GM23338 (cell line): ENCODE results near the gene TM6SF1. TPM values are rescaled to one million over a fixed set of nuclear protein-coding genes. Genes with fewer than 3 reads are reported as not detected.

ENCODE experiments used
- ATAC-seq: fragments of 200-7000 bp; cut with Tn5 transposase; 3 replicates; pipeline ENCODE4 v1.9.1; 2020
- DNase-seq: peaks from one replicate; pipeline ENCODE4 v3.0.0-alpha.2; 2015; ENCODE audit warnings: low spot score
- H2AFZ ChIP-seq: fragments of 200-600 bp; sonication (generic); 2 replicates; pipeline ENCODE4 v1.8.0; 2016; ENCODE audit warnings: antibody characterized with exemption, mild to moderate bottlenecking, moderate library complexity
- H3F3A ChIP-seq: fragments of 200-600 bp; sonication (generic); replicated peaks from 2 replicates; pipeline ENCODE4 v1.8.0; 2017; ENCODE audit warnings: antibody characterized with exemption, mixed run types, low read depth
- H3K27ac ChIP-seq: fragments of 200-600 bp; sonication (generic); 2 replicates; pipeline ENCODE4 v1.6.1; 2016; ENCODE audit warnings: low read depth
- H3K27me3 ChIP-seq: fragments of 200-600 bp; sonication (generic); 2 replicates; pipeline ENCODE4 v1.8.0; 2016; ENCODE audit warnings: mild to moderate bottlenecking, mixed run types, moderate library complexity; ENCODE audit not compliant: insufficient read depth
- H3K36me3 ChIP-seq: fragments of 200-600 bp; sonication (generic); 2 replicates; pipeline ENCODE4 v1.8.0; 2016; ENCODE audit warnings: mild to moderate bottlenecking; ENCODE audit not compliant: insufficient read depth
- H3K4me1 ChIP-seq: fragments of 200-600 bp; sonication (generic); 2 replicates; pipeline ENCODE4 v1.8.0; 2016; ENCODE audit warnings: mild to moderate bottlenecking, moderate library complexity; ENCODE audit not compliant: insufficient read depth
- H3K4me2 ChIP-seq: fragments of 200-600 bp; sonication (generic); 2 replicates; pipeline ENCODE4 v1.7.1; 2017; ENCODE audit warnings: mixed run types
- H3K4me3 ChIP-seq: fragments of 200-600 bp; sonication (generic); 2 replicates; pipeline ENCODE4 v1.6.1; 2016; ENCODE audit warnings: mixed run types
- H3K79me2 ChIP-seq: fragments of 200-600 bp; sonication (generic); replicated peaks from 2 replicates; pipeline ENCODE4 v1.8.0; 2017; ENCODE audit warnings: mild to moderate bottlenecking; ENCODE audit not compliant: insufficient read depth
- H3K9me2 ChIP-seq: fragments of 200-600 bp; sonication (generic); 2 replicates; pipeline ENCODE4 v1.8.0; 2017; ENCODE audit not compliant: insufficient read depth
- H4K20me1 ChIP-seq: fragments of 200-600 bp; sonication (generic); replicated peaks from 2 replicates; pipeline ENCODE4 v1.8.0; 2017; ENCODE audit warnings: mild to moderate bottlenecking; ENCODE audit not compliant: insufficient read depth
- H3K27ac Mint-ChIP-seq: 2 replicates; pipeline ENCODE4 v1.8.0; 2020; ENCODE audit warnings: inconsistent platforms, mild to moderate bottlenecking, moderate library complexity, mixed read lengths
- H3K27me3 Mint-ChIP-seq: 3 replicates; pipeline ENCODE4 v1.8.0; 2022; ENCODE audit warnings: low read depth, mild to moderate bottlenecking, moderate library complexity, mixed read lengths, inconsistent platforms; ENCODE audit not compliant: insufficient read depth, poor library complexity
- H3K36me3 Mint-ChIP-seq: 3 replicates; pipeline ENCODE4 v1.8.0; 2021; ENCODE audit warnings: low read depth, mild to moderate bottlenecking, inconsistent platforms, moderate library complexity, mixed read lengths
- H3K4me1 Mint-ChIP-seq: 3 replicates; pipeline ENCODE4 v1.8.0; 2020; ENCODE audit warnings: mild to moderate bottlenecking, inconsistent platforms, mixed read lengths
- H3K4me3 Mint-ChIP-seq: 3 replicates; pipeline ENCODE4 v1.8.0; 2021; ENCODE audit warnings: moderate library complexity, mild to moderate bottlenecking, inconsistent platforms, mixed read lengths
- H3K9me3 Mint-ChIP-seq: 3 replicates; pipeline ENCODE4 v1.8.0; 2020; ENCODE audit warnings: moderate library complexity, mild to moderate bottlenecking, inconsistent platforms, mixed read lengths
- CREB1 ChIP-seq: fragments of 250-450 bp; sonication (Bioruptor Pico); IDR thresholded peaks from 2 replicates; pipeline ENCODE4 v1.5.0; 2020; ENCODE audit warnings: low read depth, mild to moderate bottlenecking, moderate library complexity
- CTCF ChIP-seq, 2 experiments: fragments of 200-600 bp in 1 of 2; sonication (generic) in 1 of 2; conservative IDR thresholded peaks; 2 replicates each; pipeline versions ENCODE4 v1.5.1 to v1.6.1; 2016 to 2017; ENCODE audit warnings: antibody characterized with exemption in 2 of 2, low read depth in 2 of 2, mild to moderate bottlenecking in 2 of 2, moderate library complexity in 1 of 2
- EZH2 ChIP-seq: fragments of 200-600 bp; sonication (generic); IDR thresholded peaks from one replicate; pipeline ENCODE4 v1.8.0; 2017; ENCODE audit warnings: antibody characterized with exemption, mild to moderate bottlenecking, low read depth; ENCODE audit not compliant: unreplicated experiment
- EZH2phosphoT487 ChIP-seq: fragments of 200-600 bp; sonication (generic); IDR thresholded peaks from one replicate; pipeline ENCODE4 v1.8.1; 2018; ENCODE audit warnings: antibody characterized with exemption; ENCODE audit not compliant: unreplicated experiment
- JUNB ChIP-seq: IDR thresholded peaks from one replicate; pipeline ENCODE4 v1.6.1; 2016; ENCODE audit warnings: antibody characterized with exemption; ENCODE audit not compliant: unreplicated experiment
- NANOG ChIP-seq: IDR thresholded peaks from 2 replicates; pipeline ENCODE4 v1.6.1; 2016; ENCODE audit warnings: antibody characterized with exemption, borderline replicate concordance
- POLR2AphosphoS5 ChIP-seq: IDR thresholded peaks from 2 replicates; pipeline ENCODE4 v1.6.1; 2016; ENCODE audit warnings: antibody characterized with exemption, low read depth
- REST ChIP-seq: IDR thresholded peaks from one replicate; pipeline ENCODE4 v1.6.1; 2018; ENCODE audit warnings: antibody characterized with exemption; ENCODE audit not compliant: unreplicated experiment
- ZNF114 ChIP-seq: fragments of 250-450 bp; sonication (Bioruptor Pico); IDR thresholded peaks from 2 replicates; pipeline ENCODE4 v1.5.0; 2020; ENCODE audit warnings: mild to moderate bottlenecking, moderate library complexity
- ZNF331 ChIP-seq: fragments of 250-450 bp; sonication (Bioruptor Pico); IDR thresholded peaks from 2 replicates; pipeline ENCODE4 v1.5.0; 2020; ENCODE audit warnings: low read depth, mild to moderate bottlenecking, moderate library complexity
- ZNF462 ChIP-seq: fragments of 250-450 bp; sonication (Bioruptor Pico); IDR thresholded peaks from 2 replicates; pipeline ENCODE4 v1.5.0; 2020; ENCODE audit warnings: mild to moderate bottlenecking, moderate library complexity
- polyA plus RNA-seq: library from polyadenylated mRNA; unstranded; fragments of >200 nt; fragmentation: Nextera tagmentation; extraction: Ambion mirVana; gene quantifications from 2 replicates; pipeline ENCODE4 v1.2.1, GENCODE V29; 2016
- total RNA-seq: library from RNA; depleted of rRNA; stranded (reverse); fragments of >200 nt; shearing (Covaris generic); gene quantifications from 2 replicates; pipeline ENCODE4 v1.2.3, GENCODE V29; 2014

The TM6SF1 gene
- total and polyA plus RNA-seq, 2 experiments from 2014 or later: 0.80 to 1.5 TPM

DNA sequence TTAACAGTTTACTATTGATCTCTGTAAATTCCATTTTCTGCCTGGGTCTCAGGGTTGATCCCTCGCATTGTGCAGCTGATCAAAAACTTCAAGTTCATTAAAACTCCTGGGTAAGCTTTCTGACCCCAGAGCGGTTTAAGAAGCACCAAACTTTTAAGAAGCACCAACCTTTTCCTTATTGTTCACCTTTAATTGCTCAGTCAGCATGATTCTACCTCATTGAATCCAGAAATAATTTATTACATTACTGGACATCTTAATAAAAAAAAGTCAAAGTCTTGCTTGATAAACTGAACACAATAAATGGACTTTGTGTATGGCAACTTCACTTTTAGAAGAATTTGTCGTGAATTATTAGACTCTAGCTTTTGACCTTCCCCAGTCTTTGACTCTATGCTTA lies 53.3 kb downstream of the TM6SF1 start (continued):
- TF ChIP-seq REST (no peak), CTCF (conservative IDR thresholded peaks at IDR 0.05; ENCODE audit: low read depth in 2 of 2) (no peak), JUNB (no peak), EZH2 (no peak)

DNA sequence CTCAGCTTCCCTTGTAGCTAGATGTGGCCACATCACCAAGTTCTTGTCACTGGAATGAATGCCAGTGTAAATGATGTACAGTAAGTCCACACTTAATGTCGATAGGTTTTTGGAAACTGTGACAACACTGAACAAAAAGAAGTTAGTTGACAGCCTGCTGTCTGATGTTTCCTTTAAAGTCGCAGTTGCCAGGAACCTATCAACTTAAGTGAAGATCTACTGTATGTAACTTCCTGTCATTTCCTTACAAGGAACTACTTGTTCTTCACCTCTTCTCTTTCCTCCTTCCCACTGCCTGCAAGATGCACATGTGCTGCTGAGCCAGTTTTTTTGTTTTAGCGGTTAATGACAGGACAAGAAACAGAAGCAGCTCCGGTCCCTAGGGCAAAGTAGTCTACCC lies 55.6 kb downstream of the TM6SF1 start:
- Mint-ChIP-seq H3K27me3 (no peaks in the 10 kb centered on the region), H3K4me1 (peaks cover 28% of the 10 kb centered on the region), H3K27ac (no peak overlapping the region), H3K4me3 (no peak overlapping the region), H3K9me3 (no peaks in the 10 kb centered on the region; the same call in 2 of the 3 replicates), H3K36me3 (peaks cover 20% of the 10 kb centered on the region)
- H4K20me1 ChIP-seq: peaks cover 41% of the 10 kb centered on the region
- ATAC-seq: no peak
- peaks cover 12% of the 10 kb centered on the region; the same call in 1 of the 2 replicates for H3K4me1 ChIP-seq
- H3K27ac ChIP-seq: no peak overlapping the region
- H3K36me3 ChIP-seq: peaks cover under 1% of the 10 kb centered on the region; the same call in 1 of the 2 replicates
- H3K4me2 ChIP-seq: no peak overlapping the region
- no peak for DNase-seq
- H3K79me2 ChIP-seq: peaks cover 65% of the 10 kb centered on the region
- H3F3A ChIP-seq: no peaks in the 10 kb centered on the region
- no peak overlapping the region for H2AFZ ChIP-seq
- H3K4me3 ChIP-seq: no peak overlapping the region
- no peaks in the 10 kb centered on the region for H3K9me2 ChIP-seq
- H3K27me3 ChIP-seq: no peaks in the 10 kb centered on the region
- TF ChIP-seq EZH2phosphoT487 (no peak), CTCF (conservative IDR thresholded peaks at IDR 0.05; ENCODE audit: low read depth in 2 of 2) (no peak), CREB1 (CRISPR knock-in tag) (no peak), ZNF331 (CRISPR knock-in tag) (no peak), NANOG (no peak), POLR2AphosphoS5 (no peak), ZNF114 (CRISPR knock-in tag) (no peak), ZNF462 (CRISPR knock-in tag) (no peak)
